ENCODE data around the gene PSMB7.

GRCh38 chr9:124349675-124350493, 65.4 kb downstream of the PSMB7 start:
- TF ChIP-seq, protein P1, sequence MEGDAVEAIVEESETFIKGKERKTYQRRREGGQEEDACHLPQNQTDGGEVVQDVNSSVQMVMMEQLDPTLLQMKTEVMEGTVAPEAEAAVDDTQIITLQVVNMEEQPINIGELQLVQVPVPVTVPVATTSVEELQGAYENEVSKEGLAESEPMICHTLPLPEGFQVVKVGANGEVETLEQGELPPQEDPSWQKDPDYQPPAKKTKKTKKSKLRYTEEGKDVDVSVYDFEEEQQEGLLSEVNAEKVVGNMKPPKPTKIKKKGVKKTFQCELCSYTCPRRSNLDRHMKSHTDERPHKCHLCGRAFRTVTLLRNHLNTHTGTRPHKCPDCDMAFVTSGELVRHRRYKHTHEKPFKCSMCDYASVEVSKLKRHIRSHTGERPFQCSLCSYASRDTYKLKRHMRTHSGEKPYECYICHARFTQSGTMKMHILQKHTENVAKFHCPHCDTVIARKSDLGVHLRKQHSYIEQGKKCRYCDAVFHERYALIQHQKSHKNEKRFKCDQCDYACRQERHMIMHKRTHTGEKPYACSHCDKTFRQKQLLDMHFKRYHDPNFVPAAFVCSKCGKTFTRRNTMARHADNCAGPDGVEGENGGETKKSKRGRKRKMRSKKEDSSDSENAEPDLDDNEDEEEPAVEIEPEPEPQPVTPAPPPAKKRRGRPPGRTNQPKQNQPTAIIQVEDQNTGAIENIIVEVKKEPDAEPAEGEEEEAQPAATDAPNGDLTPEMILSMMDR (conservative IDR thresholded peaks at IDR 0.05), result no peak
- no peak for TF ChIP-seq ZFX (IDR thresholded peaks at IDR 0.05)
